Parathyroid adenoma (tissue), 2 donors: ENCODE measurements around the gene STXBP4.

Source experiments
- H2AFZ ChIP-seq: fragments of 300-600 bp; sonication (generic); one replicate; pipeline ENCODE4 v1.7.0; 2017; ENCODE audit warnings: antibody characterized with exemption, mild to moderate bottlenecking
- H3K27ac ChIP-seq: fragments of 300-600 bp; sonication (generic); one replicate; pipeline ENCODE4 v1.7.0; 2017
- H3K27me3 ChIP-seq: fragments of 300-600 bp; sonication (generic); one replicate; pipeline ENCODE4 v1.7.0; 2017; ENCODE audit warnings: low read length; ENCODE audit not compliant: control insufficient read depth, insufficient read depth
- H3K36me3 ChIP-seq: fragments of 300-600 bp; sonication (generic); one replicate; pipeline ENCODE4 v1.7.0; 2017; ENCODE audit warnings: low read length; ENCODE audit not compliant: control insufficient read depth, insufficient read depth
- H3K4me1 ChIP-seq: fragments of 300-600 bp; sonication (generic); one replicate; pipeline ENCODE4 v1.7.0; 2017; ENCODE audit warnings: control low read depth
- H3K4me2 ChIP-seq: fragments of 300-600 bp; sonication (generic); one replicate; pipeline ENCODE4 v1.7.0; 2017; ENCODE audit warnings: low read length
- H3K4me3 ChIP-seq: fragments of 300-600 bp; sonication (generic); one replicate; pipeline ENCODE4 v1.7.0; 2017; ENCODE audit warnings: low read depth, low read length
- H3K79me2 ChIP-seq: fragments of 300-600 bp; sonication (generic); one replicate; pipeline ENCODE4 v1.7.0; 2017; ENCODE audit warnings: control low read depth
- H3K9ac ChIP-seq: fragments of 300-600 bp; sonication (generic); one replicate; pipeline ENCODE4 v1.7.0; 2017; ENCODE audit warnings: mild to moderate bottlenecking
- H3K9me3 ChIP-seq: fragments of 300-600 bp; sonication (generic); one replicate; pipeline ENCODE4 v1.7.0; 2017; ENCODE audit warnings: low read length; ENCODE audit not compliant: control insufficient read depth
- TF ChIP-seq, protein P1 (sequence below): fragments of 300-600 bp; sonication (generic); IDR thresholded peaks from one replicate; pipeline ENCODE4 v1.7.0; 2017; ENCODE audit warnings: antibody characterized with exemption, mild to moderate bottlenecking
- donor health status: primary hyperparathyroidism.

Gene STXBP4

DNA sequence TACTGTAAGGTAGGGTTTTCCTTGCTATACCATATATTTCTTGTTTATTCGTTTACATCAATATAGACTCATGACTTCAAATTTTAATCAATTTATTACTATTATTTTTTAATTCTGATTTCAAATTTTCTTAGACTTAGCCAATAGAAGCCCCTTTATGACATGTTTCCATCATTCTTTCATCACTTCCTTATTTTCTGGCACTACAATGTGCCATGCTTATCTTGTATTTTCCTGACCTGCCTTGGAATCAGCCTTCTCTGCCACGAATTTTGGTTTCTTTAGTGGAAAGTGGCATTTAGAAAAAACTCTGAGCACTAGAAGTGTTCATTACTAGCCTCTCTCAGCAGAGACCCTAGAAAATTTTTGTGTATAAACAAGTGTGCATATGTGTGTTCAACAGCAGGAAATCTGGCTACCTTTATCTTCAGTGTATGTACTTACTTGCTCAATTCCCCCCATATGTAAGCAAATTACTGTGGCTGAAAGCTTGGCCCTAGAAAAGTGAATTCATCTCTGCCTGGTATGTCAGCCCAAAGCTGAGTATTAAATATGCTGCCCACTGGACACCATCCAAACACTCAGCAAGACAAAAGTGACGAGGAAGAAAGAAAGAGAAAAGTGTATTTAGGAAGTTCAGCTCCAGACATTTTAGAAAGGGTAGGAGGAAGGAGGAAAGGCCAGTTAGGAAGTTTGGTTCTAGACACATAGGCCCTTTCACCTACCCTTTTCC, 4.0 kb downstream of the STXBP4 start:
- Histone ChIP-seq H3K27ac (no peak overlapping the region), H3K9me3 (no peaks in the 10 kb centered on the region), H3K36me3 (no peaks in the 10 kb centered on the region), H3K4me2 (no peak overlapping the region), H3K27me3 (no peaks in the 10 kb centered on the region), H3K9ac (no peak overlapping the region), H2AFZ (no peak overlapping the region), H3K79me2 (peaks cover 7% of the 10 kb centered on the region), H3K4me3 (no peak overlapping the region), H3K4me1 (peaks cover 15% of the 10 kb centered on the region)
- TF ChIP-seq, protein P1, sequence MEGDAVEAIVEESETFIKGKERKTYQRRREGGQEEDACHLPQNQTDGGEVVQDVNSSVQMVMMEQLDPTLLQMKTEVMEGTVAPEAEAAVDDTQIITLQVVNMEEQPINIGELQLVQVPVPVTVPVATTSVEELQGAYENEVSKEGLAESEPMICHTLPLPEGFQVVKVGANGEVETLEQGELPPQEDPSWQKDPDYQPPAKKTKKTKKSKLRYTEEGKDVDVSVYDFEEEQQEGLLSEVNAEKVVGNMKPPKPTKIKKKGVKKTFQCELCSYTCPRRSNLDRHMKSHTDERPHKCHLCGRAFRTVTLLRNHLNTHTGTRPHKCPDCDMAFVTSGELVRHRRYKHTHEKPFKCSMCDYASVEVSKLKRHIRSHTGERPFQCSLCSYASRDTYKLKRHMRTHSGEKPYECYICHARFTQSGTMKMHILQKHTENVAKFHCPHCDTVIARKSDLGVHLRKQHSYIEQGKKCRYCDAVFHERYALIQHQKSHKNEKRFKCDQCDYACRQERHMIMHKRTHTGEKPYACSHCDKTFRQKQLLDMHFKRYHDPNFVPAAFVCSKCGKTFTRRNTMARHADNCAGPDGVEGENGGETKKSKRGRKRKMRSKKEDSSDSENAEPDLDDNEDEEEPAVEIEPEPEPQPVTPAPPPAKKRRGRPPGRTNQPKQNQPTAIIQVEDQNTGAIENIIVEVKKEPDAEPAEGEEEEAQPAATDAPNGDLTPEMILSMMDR, result no peak

DNA sequence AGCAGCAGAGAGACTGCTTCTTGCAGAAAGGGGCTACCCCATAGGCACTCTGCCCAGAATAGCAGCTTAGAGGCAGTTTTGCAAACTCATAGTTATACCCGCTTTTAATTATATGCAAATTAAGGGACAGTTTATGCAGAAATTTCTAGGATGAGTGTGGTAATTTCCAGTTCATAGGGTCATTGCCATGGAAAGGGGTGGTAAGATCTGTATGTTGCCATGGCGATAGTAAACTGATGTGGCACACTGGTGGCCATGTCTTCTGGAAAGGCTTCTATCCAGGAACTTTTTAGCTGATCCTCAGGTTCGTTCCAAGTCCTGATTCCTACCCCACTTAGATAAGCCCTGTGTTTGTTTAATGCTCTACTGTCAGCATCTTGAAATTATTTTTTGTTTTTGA, 6.2 kb downstream of the STXBP4 start:
- no peaks in the 10 kb centered on the region for H3K9me3 ChIP-seq
- H3K9ac ChIP-seq, result no peak overlapping the region
- H3K4me1 ChIP-seq, result peaks cover 9% of the 10 kb centered on the region
- H2AFZ ChIP-seq, result no peak overlapping the region
- H3K4me2 ChIP-seq, result no peak overlapping the region
- H3K4me3 ChIP-seq, result no peak overlapping the region
- no peaks in the 10 kb centered on the region for H3K27me3 ChIP-seq
- H3K79me2 ChIP-seq, result peaks cover 4% of the 10 kb centered on the region
- H3K27ac ChIP-seq, result no peak overlapping the region
- TF ChIP-seq, protein P1, result no peak
- no peaks in the 10 kb centered on the region for H3K36me3 ChIP-seq

DNA sequence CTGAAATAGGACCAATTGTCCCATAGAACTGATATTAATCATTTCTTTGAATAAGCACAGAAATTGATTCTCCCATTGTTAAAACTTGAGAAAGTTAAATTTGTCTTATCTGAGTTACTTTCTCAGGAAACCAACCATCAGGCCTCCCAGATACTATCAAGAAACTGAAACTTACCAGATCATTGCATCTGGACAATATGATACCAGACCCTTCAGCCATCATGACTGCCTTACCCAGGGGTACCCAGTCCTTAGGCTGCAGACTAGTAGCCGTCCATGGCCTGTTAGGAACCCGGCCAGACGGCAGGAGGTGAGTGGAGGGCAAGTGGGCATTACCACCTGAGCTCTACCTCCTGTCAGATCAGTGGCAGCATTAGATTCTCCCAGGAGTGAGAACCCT, 7.8 kb downstream of the STXBP4 start:
- no peak overlapping the region for H2AFZ ChIP-seq

DNA sequence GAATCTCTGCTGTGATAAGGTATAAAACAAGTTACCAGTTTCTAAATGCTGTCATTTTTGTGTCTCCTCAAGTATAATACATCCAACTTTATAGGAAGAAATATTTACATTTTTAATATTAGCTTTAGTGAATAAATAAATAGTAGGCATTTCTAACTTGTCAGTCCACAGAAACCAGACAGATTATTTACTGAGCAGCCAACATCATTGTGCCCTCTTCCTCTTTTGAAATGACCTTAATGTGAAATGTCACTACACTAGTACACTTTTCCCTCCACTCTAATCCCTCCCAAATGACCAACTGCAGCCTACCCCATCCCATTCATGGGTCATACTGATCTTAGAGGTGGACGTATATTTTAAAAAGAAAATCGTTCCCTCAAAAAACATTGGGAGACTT, 9.2 kb downstream of the STXBP4 start:
- no peak overlapping the region for H3K4me2 ChIP-seq
- H3K9me3 ChIP-seq, result no peaks in the 10 kb centered on the region
- no peaks in the 10 kb centered on the region for H3K27me3 ChIP-seq
- no peak overlapping the region for H2AFZ ChIP-seq
- H3K36me3 ChIP-seq, result no peaks in the 10 kb centered on the region
- no peak overlapping the region for H3K9ac ChIP-seq
- TF ChIP-seq, protein P1, result no peak
- peaks cover 4% of the 10 kb centered on the region for H3K4me1 ChIP-seq
- no peak overlapping the region for H3K27ac ChIP-seq
- peaks cover 8% of the 10 kb centered on the region for H3K79me2 ChIP-seq
- H3K4me3 ChIP-seq, result no peak overlapping the region

More for the DNA sequence above, 7.8 kb downstream of the STXBP4 start:
- H3K4me2 ChIP-seq, result peak overlapping the region; percentile 23
- no peak overlapping the region for H3K27ac ChIP-seq
- H3K4me1 ChIP-seq, result peaks cover 4% of the 10 kb centered on the region
- TF ChIP-seq, protein P1, result no peak
- no peaks in the 10 kb centered on the region for H3K36me3 ChIP-seq
- H3K27me3 ChIP-seq, result no peaks in the 10 kb centered on the region
- no peak overlapping the region for H3K4me3 ChIP-seq
- H3K9ac ChIP-seq, result no peak overlapping the region
- no peaks in the 10 kb centered on the region for H3K9me3 ChIP-seq
- H3K79me2 ChIP-seq, result peaks cover 8% of the 10 kb centered on the region

DNA sequence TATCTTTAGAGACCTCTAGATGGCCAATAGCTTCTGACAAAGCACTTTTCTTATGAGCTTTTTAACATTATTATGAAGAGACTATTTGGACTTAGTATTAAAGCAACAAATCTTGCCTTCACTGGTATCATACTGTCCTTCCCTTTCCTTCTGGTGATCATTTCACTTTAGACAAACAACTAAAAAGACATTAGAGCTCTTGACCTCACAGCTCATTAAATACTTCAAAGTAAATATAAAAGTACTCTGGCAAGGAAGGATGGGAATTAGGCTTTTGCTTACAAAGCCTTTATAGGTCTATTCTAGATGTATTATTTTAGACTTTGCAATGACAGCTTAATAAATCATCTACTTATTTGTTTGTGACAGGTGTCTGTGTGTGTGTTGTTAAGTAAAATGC, 11.1 kb downstream of the STXBP4 start:
- Histone ChIP-seq H3K27me3 (no peaks in the 10 kb centered on the region), H3K9ac (no peak overlapping the region), H3K9me3 (no peaks in the 10 kb centered on the region), H2AFZ (no peak overlapping the region), H3K27ac (no peak overlapping the region), H3K4me1 (peaks cover 4% of the 10 kb centered on the region), H3K4me3 (no peak overlapping the region), H3K36me3 (no peaks in the 10 kb centered on the region), H3K79me2 (peaks cover 11% of the 10 kb centered on the region), H3K4me2 (no peak overlapping the region)
- TF ChIP-seq, protein P1, result no peak
